ENCODE data around the gene VPS41. TPM values are rescaled to one million over a fixed set of nuclear protein-coding genes. Genes with fewer than 3 reads are reported as not detected.

VPS41 gene
- total RNA-seq: 22.8 and 32.1 TPM in 2 replicates

GRCh38 chr7:38908759-38909335 is at the start of gene VPS41:
TSS of gene VPS41 (minus strand) at chr7:38909191. CDS start at chr7:38909174, 17 bp downstream.

Other genes with a start within 250 kb of the VPS41 start
- gene POU6F2, start 68.7 kb upstream of the VPS41 start, total RNA-seq: not detected in 2 replicates

Measured in pericardium fibroblast (primary cell).